Fibroblast of skin of right quadriceps (primary cell): ENCODE measurements around the gene CLCN2.

ENCODE experiments used
- DNase-seq: peaks from one replicate; pipeline ENCODE4 v3.0.0-alpha.2; 2013

CLCN2 gene

GRCh38 chr3:184358921-184359350 lies 2.5 kb downstream of the CLCN2 start:
- no peak for DNase-seq

GRCh38 chr3:184358124-184358767 lies 3.2 kb downstream of the CLCN2 start:
- no peak for DNase-seq

- no peak for DNase-seq
These were observed 3.9 kb downstream of the CLCN2 start for GRCh38 chr3:184357248-184358123.

- DNase-seq = no peak
These were observed 6.0 kb downstream of the CLCN2 start for GRCh38 chr3:184355261-184356040.

- DNase-seq = no peak
These were observed 6.7 kb downstream of the CLCN2 start for GRCh38 chr3:184354754-184355153.

- no peak for DNase-seq
These were observed 7.2 kb downstream of the CLCN2 start for GRCh38 chr3:184354121-184354728.

- DNase-seq = no peak
These were observed 7.9 kb downstream of the CLCN2 start for GRCh38 chr3:184353546-184353941.

GRCh38 chr3:184352897-184353545 lies 8.4 kb downstream of the CLCN2 start:
- no peak for DNase-seq

GRCh38 chr3:184352149-184352785 lies 9.1 kb downstream of the CLCN2 start:
- DNase-seq = no peak

GRCh38 chr3:184351511-184352148 lies 9.8 kb downstream of the CLCN2 start:
- no peak for DNase-seq

- DNase-seq = no peak
These were observed 10.8 kb downstream of the CLCN2 start for GRCh38 chr3:184350618-184351017.

GRCh38 chr3:184349563-184350470 lies 11.6 kb downstream of the CLCN2 start:
- no peak for DNase-seq

GRCh38 chr3:184348057-184348382 lies 13.4 kb downstream of the CLCN2 start:
- DNase-seq = no peak

- DNase-seq = no peak
These were observed 13.9 kb downstream of the CLCN2 start for GRCh38 chr3:184347321-184348056.

GRCh38 chr3:184346480-184347190 lies 14.8 kb downstream of the CLCN2 start:
- no peak for DNase-seq

GRCh38 chr3:184345317-184346144 lies 15.9 kb downstream of the CLCN2 start:
- peak; percentile 58 for DNase-seq

- no peak for DNase-seq
These were observed 16.7 kb downstream of the CLCN2 start for GRCh38 chr3:184344579-184345316.
